CD4-positive, alpha-beta T cell treated with Interferon gamma for 1 hour (primary cell): ENCODE results near the gene RAB11FIP4.

Experiments
- DNase-seq: peaks from one replicate; pipeline ENCODE4 v3.0.0-alpha.2; 2020

RAB11FIP4 gene

GRCh38 chr17:31462261-31462660, 70.8 kb downstream of the RAB11FIP4 start:
- no peak for DNase-seq

GRCh38 chr17:31466096-31466760, 74.8 kb downstream of the RAB11FIP4 start:
- no peak for DNase-seq

GRCh38 chr17:31467502-31468256, 76.2 kb downstream of the RAB11FIP4 start:
- DNase-seq = no peak

- DNase-seq = no peak
Observed at GRCh38 chr17:31469959-31470358, 78.5 kb downstream of the RAB11FIP4 start.

GRCh38 chr17:31470592-31470991, 79.1 kb downstream of the RAB11FIP4 start:
- DNase-seq = no peak

GRCh38 chr17:31472137-31472536, 80.7 kb downstream of the RAB11FIP4 start:
- DNase-seq = no peak

- no peak for DNase-seq
Observed at GRCh38 chr17:31475378-31476162, 84.1 kb downstream of the RAB11FIP4 start.

- DNase-seq = no peak
Observed at GRCh38 chr17:31476525-31477416, 85.3 kb downstream of the RAB11FIP4 start.

- no peak for DNase-seq
Observed at GRCh38 chr17:31477417-31478055, 86.1 kb downstream of the RAB11FIP4 start.

GRCh38 chr17:31479062-31479408, 87.6 kb downstream of the RAB11FIP4 start:
- DNase-seq = no peak

- no peak for DNase-seq
Observed at GRCh38 chr17:31479524-31479923, 88.0 kb downstream of the RAB11FIP4 start.

GRCh38 chr17:31480067-31480466, 88.6 kb downstream of the RAB11FIP4 start:
- DNase-seq = no peak

- DNase-seq = no peak
Observed at GRCh38 chr17:31480904-31481782, 89.7 kb downstream of the RAB11FIP4 start.

GRCh38 chr17:31481783-31482081, 90.3 kb downstream of the RAB11FIP4 start:
- DNase-seq = no peak

- no peak for DNase-seq
Observed at GRCh38 chr17:31484821-31485220, 93.3 kb downstream of the RAB11FIP4 start.

- no peak for DNase-seq
Observed at GRCh38 chr17:31486351-31487062, 95.0 kb downstream of the RAB11FIP4 start.

- DNase-seq = no peak
Observed at GRCh38 chr17:31487063-31487647, 95.7 kb downstream of the RAB11FIP4 start.

- peak; percentile 97 for DNase-seq
Observed at GRCh38 chr17:31487648-31488263, 96.3 kb downstream of the RAB11FIP4 start.

- DNase-seq = no peak
Observed at GRCh38 chr17:31488264-31488981, 96.9 kb downstream of the RAB11FIP4 start.
